Fibroblast of pulmonary artery (primary cell): ENCODE measurements around the gene ZRANB1.

Source experiments
- DNase-seq: peaks from one replicate; pipeline ENCODE4 v3.0.0-alpha.2; 2010; ENCODE audit warnings: low read depth
- H3K4me3 ChIP-seq: replicated peaks from 2 replicates; pipeline ENCODE4 v1.5.1; 2011; ENCODE audit warnings: low read depth, mild to moderate bottlenecking, control low read depth, low read length, moderate library complexity
- CTCF ChIP-seq: IDR thresholded peaks from 2 replicates; pipeline ENCODE4 v1.5.1; 2011; ENCODE audit warnings: mild to moderate bottlenecking, control low read depth, low read length, inconsistent platforms; ENCODE audit errors: missing control alignments

The ZRANB1 gene

GRCh38 chr10:124939290-124939689 is 2.6 kb upstream of the ZRANB1 start:
- no peak for TF ChIP-seq CTCF
- H3K4me3 ChIP-seq = no peak overlapping the region
- no peak for DNase-seq

- no peak overlapping the region for H3K4me3 ChIP-seq
- no peak for DNase-seq
- no peak for TF ChIP-seq CTCF
These were observed 620 bp downstream of the ZRANB1 start for GRCh38 chr10:124942317-124943169.

GRCh38 chr10:124943301-124944092 is 1.6 kb downstream of the ZRANB1 start:
- H3K4me3 ChIP-seq = no peak overlapping the region
- no peak for TF ChIP-seq CTCF
- DNase-seq = peak; percentile 74

- H3K4me3 ChIP-seq = no peak overlapping the region
- DNase-seq = peak; percentile 75
These were observed 3.1 kb downstream of the ZRANB1 start for GRCh38 chr10:124944982-124945381.

GRCh38 chr10:124946945-124947344 is 5.0 kb downstream of the ZRANB1 start:
- TF ChIP-seq CTCF = no peak
- H3K4me3 ChIP-seq = no peak overlapping the region
- no peak for DNase-seq

More at GRCh38 chr10:124944982-124945381, 3.1 kb downstream of the ZRANB1 start:
- no peak for TF ChIP-seq CTCF

GRCh38 chr10:124949543-124949942 is 7.6 kb downstream of the ZRANB1 start:
- peak; percentile 50 for DNase-seq
- no peak overlapping the region for H3K4me3 ChIP-seq
- peak; percentile 4 for TF ChIP-seq CTCF
